ENCODE results near the gene KRT4.

- TF ChIP-seq CTCF (IDR thresholded peaks at IDR 0.05), result no peak
- no peak for TF ChIP-seq POLR2AphosphoS5 (IDR thresholded peaks at IDR 0.05)
Observed at GRCh38 chr12:52832985-52833905, 19.3 kb upstream of the KRT4 start.
